ENCODE data around the gene KLHL29.

- TF ChIP-seq CTCF (IDR thresholded peaks at IDR 0.05) (no peak), POLR2A (IDR thresholded peaks at IDR 0.05) (no peak)
Observed at GRCh38 chr2:23423873-23424680, 39.1 kb downstream of the KLHL29 start.

All from ovary (tissue), 3 donors.